Astrocyte (in vitro differentiated cells and primary cell): ENCODE data around the gene NKX1-1. TPM values are rescaled to one million over a fixed set of nuclear protein-coding genes. Genes with fewer than 3 reads are reported as not detected.

Experiments
- DNase-seq: peaks from one replicate; pipeline ENCODE4 v3.0.0-alpha.2; 2010; ENCODE audit warnings: low read depth
- FAIRE-seq: peaks from 2 replicates; lab custom pipeline; 2011; peaks lifted over from hg19 to GRCh38; lab: Jason Lieb, UNC
- H2AFZ ChIP-seq: 2 replicates; pipeline ENCODE4 v1.6.0; 2012; ENCODE audit warnings: low read depth, low read length, inconsistent platforms
- H3K27ac ChIP-seq: 2 replicates; pipeline ENCODE4 v1.5.1; 2011; ENCODE audit warnings: low read depth, low read length, inconsistent platforms
- H3K27me3 ChIP-seq: 2 replicates; pipeline ENCODE4 v1.6.0; 2011; ENCODE audit warnings: low read length, inconsistent platforms; ENCODE audit not compliant: insufficient read depth
- H3K36me3 ChIP-seq: 2 replicates; pipeline ENCODE4 v1.5.1; 2011; ENCODE audit warnings: low read length, inconsistent platforms; ENCODE audit not compliant: insufficient read depth
- H3K4me1 ChIP-seq: 2 replicates; pipeline ENCODE4 v1.5.1; 2011; ENCODE audit warnings: low read length, inconsistent platforms; ENCODE audit not compliant: insufficient read depth
- H3K4me2 ChIP-seq: 2 replicates; pipeline ENCODE4 v1.6.0; 2012; ENCODE audit warnings: low read length, inconsistent platforms
- H3K4me3 ChIP-seq: 2 replicates; pipeline ENCODE4 v1.5.1; 2011; ENCODE audit warnings: low read depth, mild to moderate bottlenecking, low read length, inconsistent platforms; ENCODE audit not compliant: insufficient read depth
- H3K79me2 ChIP-seq: 2 replicates; pipeline ENCODE4 v1.6.0; 2012; ENCODE audit warnings: mild to moderate bottlenecking, low read length, inconsistent platforms; ENCODE audit not compliant: insufficient read depth
- H3K9ac ChIP-seq: 2 replicates; pipeline ENCODE4 v1.6.0; 2012; ENCODE audit warnings: mild to moderate bottlenecking, low read length, inconsistent platforms
- H3K9me3 ChIP-seq: 2 replicates; pipeline ENCODE4 v1.5.1; 2012; ENCODE audit warnings: low read depth, mild to moderate bottlenecking, low read length, inconsistent platforms; ENCODE audit not compliant: insufficient read depth
- H4K20me1 ChIP-seq: 2 replicates; pipeline ENCODE4 v1.6.0; 2012; ENCODE audit warnings: low read length, inconsistent platforms; ENCODE audit not compliant: insufficient read depth
- H3K27ac Mint-ChIP-seq: one replicate; pipeline ENCODE4 v1.8.0; 2021; ENCODE audit warnings: mild to moderate bottlenecking, mixed read lengths; ENCODE audit not compliant: unreplicated experiment
- H3K27me3 Mint-ChIP-seq: one replicate; pipeline ENCODE4 v1.8.0; 2021; ENCODE audit warnings: low read depth, mixed read lengths; ENCODE audit not compliant: unreplicated experiment
- H3K36me3 Mint-ChIP-seq: one replicate; pipeline ENCODE4 v1.8.0; 2021; ENCODE audit warnings: low read depth, mixed read lengths; ENCODE audit not compliant: unreplicated experiment
- H3K4me1 Mint-ChIP-seq: one replicate; pipeline ENCODE4 v1.8.0; 2021; ENCODE audit warnings: low read depth, mixed read lengths; ENCODE audit not compliant: unreplicated experiment
- H3K4me3 Mint-ChIP-seq: one replicate; pipeline ENCODE4 v1.8.0; 2021; ENCODE audit warnings: mild to moderate bottlenecking, moderate library complexity, mixed read lengths; ENCODE audit not compliant: unreplicated experiment
- H3K9me3 Mint-ChIP-seq: one replicate; pipeline ENCODE4 v1.8.0; 2021; ENCODE audit warnings: mild to moderate bottlenecking, mixed read lengths; ENCODE audit not compliant: unreplicated experiment
- CTCF ChIP-seq: IDR thresholded peaks from 2 replicates; pipeline ENCODE4 v1.5.1; 2011; ENCODE audit warnings: low read depth, mild to moderate bottlenecking, inconsistent platforms, low read length, moderate library complexity; ENCODE audit not compliant: insufficient read depth
- EZH2 ChIP-seq: IDR thresholded peaks from 2 replicates; pipeline ENCODE4 v1.6.1; 2012; ENCODE audit warnings: mild to moderate bottlenecking, low read length, inconsistent platforms; ENCODE audit not compliant: insufficient read depth
- total RNA-seq: library from RNA; stranded (reverse); gene quantifications from 2 replicates; pipeline ENCODE4 v1.2.1, GENCODE V29; 2021

The NKX1-1 gene
- total RNA-seq, 1 donor from 2014 or later = not detected

DNA sequence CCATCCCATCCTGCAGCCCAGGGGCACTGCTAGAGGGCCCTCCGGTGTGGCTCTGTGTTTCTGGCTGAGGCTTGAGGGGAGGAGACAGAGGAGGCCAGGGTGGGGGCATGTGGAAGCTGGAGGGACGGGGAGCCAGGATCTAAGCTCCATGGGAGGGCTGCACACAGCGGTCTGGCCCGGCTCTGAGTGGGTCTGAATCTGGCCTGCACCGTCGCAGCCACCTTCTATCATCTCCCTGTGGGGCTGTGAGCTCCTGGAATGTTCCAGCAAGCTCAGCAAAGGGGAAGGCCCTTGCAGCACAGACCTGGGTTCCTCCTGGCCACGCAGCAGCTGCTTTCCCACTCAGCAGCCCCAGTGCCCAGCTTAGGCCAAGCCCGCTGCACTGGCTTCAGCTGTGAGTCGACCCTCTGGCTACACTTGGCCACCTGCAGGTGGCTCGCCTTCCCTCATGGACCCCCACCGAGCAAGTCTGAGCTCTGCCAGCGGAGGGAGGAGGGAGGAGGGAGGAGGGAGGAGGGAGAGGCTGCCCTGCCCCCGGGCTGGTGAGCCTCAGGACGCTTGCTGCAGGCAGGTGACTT, 5.3 kb downstream of the NKX1-1 start:
- peaks cover 13% of the 10 kb centered on the region for H3K9me3 Mint-ChIP-seq
- Histone ChIP-seq H3K79me2 (no peaks in the 10 kb centered on the region), H3K27ac (no peak overlapping the region), H3K9ac (no peak overlapping the region), H3K27me3 (peaks cover 31% of the 10 kb centered on the region), H4K20me1 (no peaks in the 10 kb centered on the region), H3K4me1 (no peaks in the 10 kb centered on the region), H2AFZ (no peak overlapping the region), H3K4me3 (no peak overlapping the region), H3K4me2 (no peak overlapping the region), H3K36me3 (no peaks in the 10 kb centered on the region), H3K9me3 (peaks cover 9% of the 10 kb centered on the region)
- TF ChIP-seq EZH2 (no peak), CTCF (no peak)
- H3K36me3 Mint-ChIP-seq = peaks cover 2% of the 10 kb centered on the region
- no peaks in the 10 kb centered on the region for H3K4me1 Mint-ChIP-seq
- H3K4me3 Mint-ChIP-seq = no peak overlapping the region
- FAIRE-seq (no peak), DNase-seq (no peak)
- H3K27ac Mint-ChIP-seq = no peak overlapping the region
- peaks cover 24% of the 10 kb centered on the region for H3K27me3 Mint-ChIP-seq

DNA sequence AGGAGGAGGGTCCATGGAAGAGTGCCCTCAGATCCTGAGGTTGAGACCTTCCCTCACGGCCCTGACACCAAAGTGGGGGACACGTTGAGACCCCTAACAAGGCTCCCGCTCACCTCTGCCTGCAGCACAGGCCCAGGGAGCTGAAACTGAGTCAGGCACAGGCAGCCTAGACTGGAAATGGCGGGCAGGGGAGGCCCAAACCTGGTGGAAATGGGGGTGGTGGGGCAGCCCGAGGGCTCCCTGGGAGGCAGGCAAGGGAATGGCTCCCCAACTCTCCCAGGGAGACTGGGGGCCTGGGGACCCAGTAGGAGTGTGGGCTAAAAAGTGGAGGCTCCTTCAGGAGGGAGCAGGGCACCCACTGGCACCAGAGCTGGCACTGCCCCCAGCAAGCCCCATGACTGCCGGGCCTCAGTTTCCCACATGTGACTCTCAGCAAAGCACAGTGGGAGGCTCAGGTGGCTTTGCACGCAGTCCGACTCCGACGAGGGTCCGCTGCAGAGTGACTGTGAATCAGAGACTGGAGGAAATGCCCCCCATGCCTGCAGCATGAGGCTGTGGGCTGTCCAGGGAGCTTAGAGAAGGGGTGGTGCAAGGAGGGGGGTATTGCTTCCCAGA, 5.9 kb downstream of the NKX1-1 start:
- no peak overlapping the region for H3K4me2 ChIP-seq
- H3K36me3 Mint-ChIP-seq = peaks cover 5% of the 10 kb centered on the region
- H3K27ac Mint-ChIP-seq = no peak overlapping the region
- no peak overlapping the region for H3K4me3 ChIP-seq
- peaks cover 9% of the 10 kb centered on the region for H3K9me3 ChIP-seq
- H3K79me2 ChIP-seq = no peaks in the 10 kb centered on the region
- H3K4me1 Mint-ChIP-seq = no peaks in the 10 kb centered on the region
- DNase-seq (no peak), FAIRE-seq (no peak)
- TF ChIP-seq CTCF = no peak
- TF ChIP-seq EZH2 = no peak
- no peaks in the 10 kb centered on the region for H4K20me1 ChIP-seq
- H3K27ac ChIP-seq = no peak overlapping the region
- H3K4me3 Mint-ChIP-seq = no peak overlapping the region
- no peak overlapping the region for H2AFZ ChIP-seq
- peaks cover 15% of the 10 kb centered on the region for H3K9me3 Mint-ChIP-seq
- no peaks in the 10 kb centered on the region for H3K4me1 ChIP-seq
- peaks cover 25% of the 10 kb centered on the region for H3K27me3 Mint-ChIP-seq
- no peak overlapping the region for H3K9ac ChIP-seq
- peaks cover 30% of the 10 kb centered on the region for H3K27me3 ChIP-seq
- no peaks in the 10 kb centered on the region for H3K36me3 ChIP-seq

- H3K9me3 ChIP-seq = peaks cover 9% of the 10 kb centered on the region
- Mint-ChIP-seq H3K27me3 (peaks cover 22% of the 10 kb centered on the region), H3K4me1 (no peaks in the 10 kb centered on the region), H3K4me3 (no peak overlapping the region), H3K36me3 (peaks cover 5% of the 10 kb centered on the region), H3K27ac (no peak overlapping the region), H3K9me3 (peaks cover 12% of the 10 kb centered on the region)
- no peak overlapping the region for H2AFZ ChIP-seq
- H3K4me1 ChIP-seq = no peaks in the 10 kb centered on the region
- FAIRE-seq (no peak), DNase-seq (no peak)
- no peaks in the 10 kb centered on the region for H4K20me1 ChIP-seq
- no peaks in the 10 kb centered on the region for H3K36me3 ChIP-seq
- no peak overlapping the region for H3K4me2 ChIP-seq
- H3K4me3 ChIP-seq = no peak overlapping the region
- H3K79me2 ChIP-seq = no peaks in the 10 kb centered on the region
- no peak overlapping the region for H3K27ac ChIP-seq
- H3K27me3 ChIP-seq = peaks cover 24% of the 10 kb centered on the region
- TF ChIP-seq EZH2 (no peak), CTCF (no peak)
- H3K9ac ChIP-seq = no peak overlapping the region
These were observed 6.6 kb downstream of the NKX1-1 start for GRCh38 chr4:1399508-1400190.
